Liver (tissue), 3 donors: Measurements from ENCODE around the gene CEP250.

ENCODE experiments used
- SP1 ChIP-seq: IDR thresholded peaks from 2 replicates; pipeline ENCODE4 v1.6.1; 2018; ENCODE audit warnings: antibody characterized with exemption, mild to moderate bottlenecking
- TAF1 ChIP-seq: conservative IDR thresholded peaks from 2 replicates; pipeline ENCODE4 v1.6.1; 2016; ENCODE audit warnings: antibody characterized with exemption, mild to moderate bottlenecking
- YY1 ChIP-seq: IDR thresholded peaks from 2 replicates; pipeline ENCODE4 v1.6.1; 2016; ENCODE audit warnings: antibody characterized with exemption, mild to moderate bottlenecking
- TF ChIP-seq, protein P1 (sequence below): IDR thresholded peaks from 2 replicates; pipeline ENCODE4 v1.6.1; 2016; ENCODE audit warnings: antibody characterized with exemption, mild to moderate bottlenecking
- TF ChIP-seq, protein P2 (sequence below): fragments of 150-350 bp; IDR thresholded peaks from 2 replicates; pipeline ENCODE4 v1.5.1; 2017; ENCODE audit warnings: improper control_type of control experiment, low read depth, low read length; ENCODE audit not compliant: missing input control
- TF ChIP-seq, protein P3 (sequence below): IDR thresholded peaks from 2 replicates; pipeline ENCODE4 v1.6.1; 2016; ENCODE audit warnings: antibody characterized with exemption
- donor health status: healthy.
- donor health status: healthy.

DNA sequence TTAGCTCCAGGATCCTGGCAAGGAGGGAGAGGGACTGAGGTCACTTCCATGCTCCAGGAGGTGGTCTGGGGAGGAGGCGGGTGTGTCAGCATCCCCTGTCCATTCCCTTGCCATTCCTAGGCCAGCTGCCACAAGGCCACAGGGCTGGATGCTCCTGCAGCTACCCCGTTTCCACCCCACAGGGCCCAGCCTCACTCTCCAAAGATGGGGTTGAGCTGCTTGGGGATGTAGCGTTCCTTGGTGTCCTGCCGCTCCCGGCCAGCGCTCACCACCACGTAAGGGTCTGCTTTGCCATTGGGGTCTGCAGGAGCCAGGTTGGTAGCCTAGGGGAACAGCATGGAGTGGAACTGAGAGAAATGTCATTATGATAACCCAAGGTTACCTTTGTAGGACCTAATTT is 109.5 kb downstream of the CEP250 start:
- TF ChIP-seq, protein P1, sequence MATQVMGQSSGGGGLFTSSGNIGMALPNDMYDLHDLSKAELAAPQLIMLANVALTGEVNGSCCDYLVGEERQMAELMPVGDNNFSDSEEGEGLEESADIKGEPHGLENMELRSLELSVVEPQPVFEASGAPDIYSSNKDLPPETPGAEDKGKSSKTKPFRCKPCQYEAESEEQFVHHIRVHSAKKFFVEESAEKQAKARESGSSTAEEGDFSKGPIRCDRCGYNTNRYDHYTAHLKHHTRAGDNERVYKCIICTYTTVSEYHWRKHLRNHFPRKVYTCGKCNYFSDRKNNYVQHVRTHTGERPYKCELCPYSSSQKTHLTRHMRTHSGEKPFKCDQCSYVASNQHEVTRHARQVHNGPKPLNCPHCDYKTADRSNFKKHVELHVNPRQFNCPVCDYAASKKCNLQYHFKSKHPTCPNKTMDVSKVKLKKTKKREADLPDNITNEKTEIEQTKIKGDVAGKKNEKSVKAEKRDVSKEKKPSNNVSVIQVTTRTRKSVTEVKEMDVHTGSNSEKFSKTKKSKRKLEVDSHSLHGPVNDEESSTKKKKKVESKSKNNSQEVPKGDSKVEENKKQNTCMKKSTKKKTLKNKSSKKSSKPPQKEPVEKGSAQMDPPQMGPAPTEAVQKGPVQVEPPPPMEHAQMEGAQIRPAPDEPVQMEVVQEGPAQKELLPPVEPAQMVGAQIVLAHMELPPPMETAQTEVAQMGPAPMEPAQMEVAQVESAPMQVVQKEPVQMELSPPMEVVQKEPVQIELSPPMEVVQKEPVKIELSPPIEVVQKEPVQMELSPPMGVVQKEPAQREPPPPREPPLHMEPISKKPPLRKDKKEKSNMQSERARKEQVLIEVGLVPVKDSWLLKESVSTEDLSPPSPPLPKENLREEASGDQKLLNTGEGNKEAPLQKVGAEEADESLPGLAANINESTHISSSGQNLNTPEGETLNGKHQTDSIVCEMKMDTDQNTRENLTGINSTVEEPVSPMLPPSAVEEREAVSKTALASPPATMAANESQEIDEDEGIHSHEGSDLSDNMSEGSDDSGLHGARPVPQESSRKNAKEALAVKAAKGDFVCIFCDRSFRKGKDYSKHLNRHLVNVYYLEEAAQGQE: no peak
- TF ChIP-seq, protein P2, sequence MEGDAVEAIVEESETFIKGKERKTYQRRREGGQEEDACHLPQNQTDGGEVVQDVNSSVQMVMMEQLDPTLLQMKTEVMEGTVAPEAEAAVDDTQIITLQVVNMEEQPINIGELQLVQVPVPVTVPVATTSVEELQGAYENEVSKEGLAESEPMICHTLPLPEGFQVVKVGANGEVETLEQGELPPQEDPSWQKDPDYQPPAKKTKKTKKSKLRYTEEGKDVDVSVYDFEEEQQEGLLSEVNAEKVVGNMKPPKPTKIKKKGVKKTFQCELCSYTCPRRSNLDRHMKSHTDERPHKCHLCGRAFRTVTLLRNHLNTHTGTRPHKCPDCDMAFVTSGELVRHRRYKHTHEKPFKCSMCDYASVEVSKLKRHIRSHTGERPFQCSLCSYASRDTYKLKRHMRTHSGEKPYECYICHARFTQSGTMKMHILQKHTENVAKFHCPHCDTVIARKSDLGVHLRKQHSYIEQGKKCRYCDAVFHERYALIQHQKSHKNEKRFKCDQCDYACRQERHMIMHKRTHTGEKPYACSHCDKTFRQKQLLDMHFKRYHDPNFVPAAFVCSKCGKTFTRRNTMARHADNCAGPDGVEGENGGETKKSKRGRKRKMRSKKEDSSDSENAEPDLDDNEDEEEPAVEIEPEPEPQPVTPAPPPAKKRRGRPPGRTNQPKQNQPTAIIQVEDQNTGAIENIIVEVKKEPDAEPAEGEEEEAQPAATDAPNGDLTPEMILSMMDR: no peak
- no peak for TF ChIP-seq YY1
- TF ChIP-seq TAF1: no peak
- no peak for TF ChIP-seq SP1
- TF ChIP-seq, protein P3, sequence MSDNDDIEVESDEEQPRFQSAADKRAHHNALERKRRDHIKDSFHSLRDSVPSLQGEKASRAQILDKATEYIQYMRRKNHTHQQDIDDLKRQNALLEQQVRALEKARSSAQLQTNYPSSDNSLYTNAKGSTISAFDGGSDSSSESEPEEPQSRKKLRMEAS: no peak
